T-helper 1 cell treated with Interleukin-12 subunit alpha and Interleukin-12 subunit beta and Interleukin-4 antibody, amounts not matched to agents 30 μg/mL and 1 μg/mL, for 36 hours (primary cell): ENCODE results near the gene FAS.

ENCODE experiments used
- H3K27ac Mint-ChIP-seq: one replicate; pipeline ENCODE4 v1.8.0; 2021; ENCODE audit warnings: mild to moderate bottlenecking, mixed read lengths
- H3K27me3 Mint-ChIP-seq: one replicate; pipeline ENCODE4 v1.8.0; 2021; ENCODE audit warnings: low read depth, mixed read lengths
- H3K36me3 Mint-ChIP-seq: one replicate; pipeline ENCODE4 v1.8.0; 2021; ENCODE audit warnings: low read depth, mixed read lengths
- H3K4me1 Mint-ChIP-seq: one replicate; pipeline ENCODE4 v1.8.0; 2021; ENCODE audit warnings: low read depth, mixed read lengths
- H3K4me3 Mint-ChIP-seq: one replicate; pipeline ENCODE4 v1.8.0; 2021; ENCODE audit warnings: mild to moderate bottlenecking, moderate library complexity, mixed read lengths
- H3K9me3 Mint-ChIP-seq: one replicate; pipeline ENCODE4 v1.8.0; 2021; ENCODE audit warnings: mixed read lengths

Gene FAS

GRCh38 chr10:89063465-89063864 is 72.9 kb downstream of the FAS start:
- Mint-ChIP-seq H3K4me3 (no peak overlapping the region), H3K36me3 (no peaks in the 10 kb centered on the region), H3K9me3 (no peaks in the 10 kb centered on the region), H3K27me3 (peaks cover 57% of the 10 kb centered on the region), H3K4me1 (no peaks in the 10 kb centered on the region), H3K27ac (no peak overlapping the region)

GRCh38 chr10:89064748-89065147 is 74.2 kb downstream of the FAS start:
- H3K9me3 Mint-ChIP-seq = no peaks in the 10 kb centered on the region
- no peak overlapping the region for H3K27ac Mint-ChIP-seq
- no peak overlapping the region for H3K4me3 Mint-ChIP-seq
- H3K36me3 Mint-ChIP-seq = no peaks in the 10 kb centered on the region
- H3K27me3 Mint-ChIP-seq = peaks cover 64% of the 10 kb centered on the region
- no peaks in the 10 kb centered on the region for H3K4me1 Mint-ChIP-seq
